WI38 (cell line): Measurements from ENCODE around the gene CENPB.

Experiments used
- H3K4me3 ChIP-seq: 2 replicates; pipeline ENCODE4 v1.5.1; 2011; ENCODE audit warnings: low read depth, mild to moderate bottlenecking, control low read depth, low read length
- TF ChIP-seq, protein P1 (sequence below): IDR thresholded peaks from 2 replicates; pipeline ENCODE4 v1.5.1; 2012; ENCODE audit warnings: low read depth, mild to moderate bottlenecking, control low read depth, low read length

CENPB gene

DNA sequence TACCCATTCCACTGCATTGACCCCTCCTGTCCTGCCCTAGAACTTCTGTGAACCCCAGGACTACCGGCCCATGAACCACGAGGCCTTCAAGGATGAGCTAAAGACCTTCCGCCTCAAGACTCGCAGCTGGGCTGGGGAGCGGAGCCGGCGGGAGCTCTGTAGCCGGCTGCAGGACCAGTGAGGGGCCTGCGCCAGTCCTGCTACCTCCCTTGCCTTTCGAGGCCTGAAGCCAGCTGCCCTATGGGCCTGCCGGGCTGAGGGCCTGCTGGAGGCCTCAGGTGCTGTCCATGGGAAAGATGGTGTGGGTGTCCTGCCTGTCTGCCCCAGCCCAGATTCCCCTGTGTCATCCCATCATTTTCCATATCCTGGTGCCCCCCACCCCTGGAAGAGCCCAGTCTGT is 18.2 kb upstream of the CENPB start:
- TF ChIP-seq, protein P1, sequence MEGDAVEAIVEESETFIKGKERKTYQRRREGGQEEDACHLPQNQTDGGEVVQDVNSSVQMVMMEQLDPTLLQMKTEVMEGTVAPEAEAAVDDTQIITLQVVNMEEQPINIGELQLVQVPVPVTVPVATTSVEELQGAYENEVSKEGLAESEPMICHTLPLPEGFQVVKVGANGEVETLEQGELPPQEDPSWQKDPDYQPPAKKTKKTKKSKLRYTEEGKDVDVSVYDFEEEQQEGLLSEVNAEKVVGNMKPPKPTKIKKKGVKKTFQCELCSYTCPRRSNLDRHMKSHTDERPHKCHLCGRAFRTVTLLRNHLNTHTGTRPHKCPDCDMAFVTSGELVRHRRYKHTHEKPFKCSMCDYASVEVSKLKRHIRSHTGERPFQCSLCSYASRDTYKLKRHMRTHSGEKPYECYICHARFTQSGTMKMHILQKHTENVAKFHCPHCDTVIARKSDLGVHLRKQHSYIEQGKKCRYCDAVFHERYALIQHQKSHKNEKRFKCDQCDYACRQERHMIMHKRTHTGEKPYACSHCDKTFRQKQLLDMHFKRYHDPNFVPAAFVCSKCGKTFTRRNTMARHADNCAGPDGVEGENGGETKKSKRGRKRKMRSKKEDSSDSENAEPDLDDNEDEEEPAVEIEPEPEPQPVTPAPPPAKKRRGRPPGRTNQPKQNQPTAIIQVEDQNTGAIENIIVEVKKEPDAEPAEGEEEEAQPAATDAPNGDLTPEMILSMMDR: no peak
- no peak overlapping the region for H3K4me3 ChIP-seq

GRCh38 chr20:3804254-3804751 is 17.8 kb upstream of the CENPB start:
- TF ChIP-seq, protein P1: no peak
- no peak overlapping the region for H3K4me3 ChIP-seq

DNA sequence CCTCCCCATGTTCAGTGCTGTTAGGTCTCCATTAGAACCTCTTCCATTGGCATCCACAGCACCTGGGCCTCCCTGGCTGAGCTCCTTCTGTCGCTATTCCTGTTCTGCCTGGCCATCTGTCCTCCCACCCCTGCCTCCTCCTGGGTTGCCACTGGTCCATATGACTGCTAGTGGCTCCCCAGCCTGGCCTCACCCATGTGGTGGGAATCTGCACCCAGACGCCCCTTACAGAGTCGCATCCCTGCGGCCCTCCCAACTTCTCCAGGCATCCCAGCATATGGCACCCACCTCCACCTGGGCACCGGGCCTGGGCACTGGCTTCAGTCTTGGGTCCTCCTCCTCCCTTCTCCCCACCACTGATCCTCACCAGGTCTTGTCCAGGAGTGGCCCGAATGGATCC is 17.3 kb upstream of the CENPB start:
- no peak overlapping the region for H3K4me3 ChIP-seq
- TF ChIP-seq, protein P1: no peak

GRCh38 chr20:3803289-3803688 is 16.7 kb upstream of the CENPB start:
- TF ChIP-seq, protein P1: no peak
- no peak overlapping the region for H3K4me3 ChIP-seq

GRCh38 chr20:3802524-3803239 is 16.1 kb upstream of the CENPB start:
- H3K4me3 ChIP-seq: no peak overlapping the region
- TF ChIP-seq, protein P1: no peak

- no peak overlapping the region for H3K4me3 ChIP-seq
- TF ChIP-seq, protein P1: no peak
Observed at GRCh38 chr20:3801846-3802245, 15.3 kb upstream of the CENPB start.

- TF ChIP-seq, protein P1: no peak
- H3K4me3 ChIP-seq: no peak overlapping the region
Observed at GRCh38 chr20:3801299-3801698, 14.8 kb upstream of the CENPB start.
